ENCODE results near the gene TMEM125.

Gene TMEM125

DNA sequence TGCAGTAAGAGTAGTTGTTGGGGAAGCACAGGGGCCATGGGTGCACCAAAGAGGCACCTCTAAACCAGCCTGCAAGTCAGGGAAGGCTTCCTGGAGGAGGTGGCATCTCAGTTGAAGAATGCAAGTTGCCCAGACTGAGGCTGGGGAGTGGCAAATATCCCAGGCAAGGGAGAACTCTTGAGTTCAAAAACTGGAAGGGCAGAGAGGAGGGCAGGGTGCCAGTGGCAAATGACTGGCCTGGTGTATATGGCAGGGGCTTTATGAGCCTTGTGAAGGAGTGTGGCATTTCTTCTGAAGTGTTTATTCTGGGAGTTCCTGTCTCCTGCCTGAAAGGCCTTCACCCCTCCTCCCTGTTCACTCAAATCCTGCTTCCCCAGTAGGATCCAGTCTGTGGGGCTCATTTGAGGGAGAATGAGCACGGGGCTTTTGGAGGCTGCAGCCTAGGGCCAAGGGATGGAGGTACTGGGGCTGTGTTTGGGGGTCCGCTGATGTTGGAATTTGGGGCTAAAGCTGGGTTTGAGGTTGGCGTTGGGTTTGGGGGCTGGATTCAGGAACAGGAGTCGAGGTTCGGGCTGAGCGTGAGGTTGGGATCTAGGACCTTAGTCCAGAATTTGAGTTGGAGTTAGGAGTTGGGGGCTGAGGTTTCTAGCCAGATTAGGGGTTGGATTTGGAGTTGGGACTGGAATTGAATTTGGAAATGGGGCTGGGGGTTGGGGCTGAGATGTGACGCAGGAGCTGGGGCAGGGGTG is at the start of gene TMEM125:
TSS of gene TMEM125 (plus strand) at position 357 of the 749 bp plus-strand sequence. CDS start 2,740 bp downstream, outside the sequence.
- DNase-seq (ENCODE audit: low read depth): no peak

DNA sequence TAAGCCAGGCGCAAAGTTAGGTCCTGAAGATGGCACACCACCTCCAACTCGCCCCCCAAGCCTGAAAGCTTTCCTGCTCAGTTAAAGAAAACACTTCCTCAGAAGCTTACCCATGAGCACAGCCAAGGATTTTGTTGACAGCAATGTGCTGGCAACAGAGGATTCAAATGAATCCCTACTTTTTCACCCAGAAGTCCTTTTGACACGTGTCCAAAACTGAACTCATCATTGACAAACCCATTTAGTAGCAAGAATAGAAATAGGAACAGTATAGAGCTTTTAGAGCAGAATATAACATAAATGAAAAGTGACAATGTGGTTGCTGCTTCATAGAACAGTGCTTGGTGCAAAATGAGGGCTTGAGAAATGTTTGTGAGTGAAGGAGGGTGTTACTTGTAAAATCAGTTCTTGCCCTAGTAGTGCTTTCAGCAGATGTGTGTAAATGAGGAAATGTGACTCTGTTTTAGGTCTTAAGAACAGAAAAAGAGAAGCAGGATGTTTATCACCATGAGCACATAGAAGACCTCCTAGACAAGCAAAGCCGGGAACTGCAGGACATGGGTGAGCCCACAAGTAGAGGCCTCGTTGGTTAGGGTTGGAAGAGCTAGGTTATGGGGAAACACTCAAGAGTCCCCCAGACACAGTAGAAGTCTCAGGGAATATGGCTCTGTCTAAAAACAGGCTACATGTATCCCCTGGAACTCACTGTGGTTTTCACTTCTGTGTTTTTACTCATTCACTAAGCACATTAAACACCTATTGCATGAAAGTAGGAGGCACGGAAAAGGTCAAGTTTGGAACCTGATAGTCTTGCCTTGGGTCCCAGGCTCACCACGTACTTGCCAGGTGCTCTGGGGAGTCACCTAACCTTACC is 48.6 kb upstream of the TMEM125 start:
- no peak for DNase-seq (ENCODE audit: low read depth)

DNA sequence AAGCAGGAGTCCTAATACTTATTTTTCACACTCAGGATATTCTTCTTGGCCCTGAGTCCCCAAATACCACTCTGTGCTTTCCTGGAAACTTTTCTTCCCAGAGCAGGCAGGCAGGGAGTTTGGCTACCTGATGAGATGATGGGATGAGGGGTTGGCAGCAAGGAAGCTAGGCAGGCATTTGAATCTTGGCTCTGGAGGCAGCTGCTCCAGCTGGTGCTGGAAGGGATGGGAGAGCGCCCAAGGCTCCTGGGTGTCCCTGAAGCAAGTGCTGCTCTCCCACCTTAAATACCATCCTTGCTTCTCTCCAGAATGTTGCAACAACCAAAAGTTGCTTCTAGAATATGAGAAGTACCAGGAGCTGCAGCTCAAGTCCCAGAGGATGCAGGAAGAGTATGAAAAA is 48.0 kb upstream of the TMEM125 start:
- DNase-seq (ENCODE audit: low read depth): no peak

DNA sequence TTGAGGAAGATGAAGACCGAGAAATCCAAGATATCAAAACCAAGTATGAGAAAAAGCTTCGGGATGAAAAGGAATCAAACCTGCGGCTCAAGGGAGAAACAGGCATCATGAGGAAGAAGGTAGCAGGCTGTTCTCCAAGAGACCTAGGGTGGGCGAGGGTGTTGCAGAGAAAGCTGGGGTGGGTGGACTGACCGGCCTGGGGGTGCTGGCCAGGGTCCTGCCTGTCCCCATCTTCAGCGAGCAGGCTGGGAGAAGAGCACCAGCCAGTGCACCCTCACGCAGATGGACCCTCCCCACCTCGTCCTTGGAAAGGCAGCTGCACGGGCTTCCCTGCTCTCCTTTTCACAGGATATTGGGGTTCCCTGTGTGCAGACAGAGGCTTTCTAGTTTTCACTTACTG is 46.9 kb upstream of the TMEM125 start:
- DNase-seq (ENCODE audit: low read depth): no peak

DNA sequence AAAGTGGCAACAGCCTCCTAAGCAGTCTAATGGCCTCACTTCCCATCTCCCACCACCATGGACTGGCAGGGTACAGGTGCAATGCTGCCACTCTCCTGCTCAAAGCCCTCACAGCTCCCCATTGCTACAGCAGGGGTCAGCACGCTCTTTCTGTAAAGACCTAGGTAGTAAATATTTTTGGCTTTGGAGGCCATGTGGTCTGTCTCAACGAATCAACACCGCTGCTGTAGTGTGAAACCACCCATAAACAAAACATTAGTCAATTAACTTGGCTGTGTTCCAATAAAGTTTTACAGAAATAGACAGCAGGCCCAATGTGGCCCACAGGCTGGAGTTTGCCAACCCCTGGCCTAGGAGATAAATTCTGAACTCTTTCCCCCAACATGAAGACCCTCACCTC is 44.6 kb upstream of the TMEM125 start:
- DNase-seq (ENCODE audit: low read depth): no peak

DNA sequence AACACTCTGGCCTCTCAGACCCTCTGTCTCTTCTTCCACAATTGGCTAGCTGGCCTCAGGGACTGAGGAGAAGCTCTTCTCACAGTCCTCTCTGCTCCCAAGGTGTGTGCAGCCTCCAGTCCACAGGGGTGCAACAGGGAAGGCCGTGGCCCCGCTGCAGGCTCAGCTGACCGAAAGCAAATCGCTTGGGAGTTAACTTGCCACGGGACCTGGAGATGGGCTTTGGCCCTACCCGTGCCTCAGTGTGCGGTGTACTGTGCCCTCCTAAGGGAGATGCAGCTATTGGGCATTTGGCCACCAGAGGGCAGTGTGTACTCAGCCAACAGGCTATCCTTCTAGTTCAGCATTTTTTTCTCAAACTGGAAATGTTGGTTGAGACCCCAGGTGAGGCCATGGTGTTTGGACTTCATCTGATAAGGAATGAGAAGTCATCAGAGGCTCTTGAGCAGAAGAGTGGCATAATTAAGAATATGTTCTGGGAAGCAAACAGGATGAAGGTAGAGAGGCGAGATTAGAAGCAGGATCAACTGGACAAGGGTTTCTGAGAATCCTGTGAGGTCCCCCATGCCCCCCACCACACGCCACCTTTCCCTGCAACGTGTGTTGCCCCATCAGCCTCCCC is 42.5 kb upstream of the TMEM125 start:
- DNase-seq (ENCODE audit: low read depth): peak; percentile 80

DNA sequence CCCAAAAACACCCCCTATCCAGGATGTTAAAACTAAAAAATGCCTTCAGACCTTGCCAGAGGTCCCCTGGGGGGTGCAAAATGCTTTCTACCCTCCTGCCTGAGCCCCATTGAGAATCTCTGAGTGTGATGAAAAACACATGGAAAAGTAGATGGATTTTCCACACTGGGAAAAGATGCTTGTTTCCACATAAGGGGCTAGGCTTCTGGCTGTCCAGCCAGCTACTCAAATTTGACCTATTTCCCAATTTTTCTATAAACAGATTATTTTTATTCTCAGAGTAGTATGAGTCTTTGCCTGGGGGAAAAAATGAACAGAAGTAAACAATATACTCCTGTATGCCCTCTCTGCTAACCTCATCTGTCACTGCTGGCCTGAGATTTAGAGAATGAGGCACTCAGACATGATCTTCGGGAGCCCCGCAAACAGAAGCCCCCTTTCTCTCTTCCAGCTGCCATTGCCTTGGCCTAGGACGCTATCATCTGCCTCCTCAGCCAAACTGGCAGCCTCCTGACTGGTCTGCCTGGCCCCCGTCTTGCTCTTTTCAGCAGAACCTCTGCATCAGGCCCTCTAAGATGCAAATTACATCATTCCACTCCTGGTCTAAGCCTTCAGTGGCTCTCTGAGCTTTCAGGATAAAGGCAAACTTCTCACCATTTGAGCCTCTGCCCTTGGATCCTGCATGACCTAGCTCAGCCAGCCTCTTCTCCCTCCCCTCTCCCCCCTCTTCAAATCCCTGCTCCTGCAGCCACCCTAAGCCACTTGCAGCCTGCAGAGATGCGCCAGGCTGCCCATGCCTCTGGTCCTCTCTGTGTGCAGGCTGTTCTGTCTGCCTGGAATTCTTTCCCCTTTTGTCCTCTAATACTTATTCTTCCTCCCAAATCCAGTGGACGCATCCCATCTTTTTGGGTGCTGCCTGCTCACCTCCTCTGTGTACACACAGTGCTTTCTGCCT is 39.7 kb upstream of the TMEM125 start:
- no peak for DNase-seq (ENCODE audit: low read depth)

DNA sequence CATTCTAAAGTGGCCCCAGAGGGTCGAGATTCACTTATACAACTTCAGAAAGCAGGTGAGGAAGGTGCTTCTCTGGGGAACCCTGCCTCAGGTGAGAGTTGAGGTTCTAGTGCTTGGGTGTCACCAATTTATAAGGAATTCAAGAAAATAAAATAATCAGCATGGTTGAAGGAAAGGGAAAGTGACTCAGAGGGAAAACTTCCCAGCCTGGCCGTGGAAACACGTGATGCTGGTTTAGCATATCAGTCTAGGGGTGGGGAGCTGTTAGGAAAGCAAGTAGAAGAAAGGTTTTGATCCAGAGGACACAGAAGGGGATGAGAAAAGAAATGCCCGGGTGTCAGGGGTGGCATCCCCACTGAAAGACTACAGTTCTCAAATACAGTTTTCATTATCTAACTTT is 37.7 kb upstream of the TMEM125 start:
- DNase-seq (ENCODE audit: low read depth): no peak

DNA sequence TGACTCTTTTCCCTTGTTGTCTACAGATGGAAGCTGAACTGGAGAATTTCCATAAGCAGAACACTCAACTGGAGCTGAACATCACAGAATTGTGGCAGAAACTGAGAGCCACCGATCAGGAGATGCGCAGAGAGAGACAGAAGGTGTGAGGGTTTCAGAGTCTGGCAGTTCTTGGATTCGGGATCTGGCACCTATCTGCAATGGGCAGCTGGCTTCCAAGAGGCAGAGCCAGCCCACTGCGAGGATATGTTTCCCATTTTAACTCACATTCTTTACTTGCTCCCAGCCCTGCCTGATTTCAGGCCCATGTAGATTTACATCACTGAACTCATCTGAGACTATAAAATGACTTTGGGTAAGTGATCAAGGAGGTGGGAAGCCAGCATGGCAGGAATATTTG is 37.3 kb upstream of the TMEM125 start:
- no peak for DNase-seq (ENCODE audit: low read depth)

DNA sequence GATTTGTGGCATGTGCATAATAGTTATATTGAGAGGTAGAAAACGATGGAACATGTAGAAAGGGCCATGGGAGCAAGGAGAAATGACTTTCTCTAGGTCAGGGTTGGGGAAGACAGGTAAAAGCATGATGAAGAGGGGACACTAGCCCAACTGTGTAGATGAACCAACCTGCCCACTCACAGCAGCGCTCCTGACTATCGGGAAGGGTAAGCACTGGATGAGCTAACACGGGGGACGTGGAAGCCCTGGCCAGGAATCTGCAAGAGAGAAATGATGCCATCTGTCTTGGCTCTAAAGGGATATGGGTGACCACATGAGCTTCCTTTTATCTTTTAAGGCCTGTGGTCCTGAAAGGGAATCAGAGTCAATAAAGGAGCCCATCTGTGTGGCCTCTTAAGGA is 36.2 kb upstream of the TMEM125 start:
- DNase-seq (ENCODE audit: low read depth): no peak

DNA sequence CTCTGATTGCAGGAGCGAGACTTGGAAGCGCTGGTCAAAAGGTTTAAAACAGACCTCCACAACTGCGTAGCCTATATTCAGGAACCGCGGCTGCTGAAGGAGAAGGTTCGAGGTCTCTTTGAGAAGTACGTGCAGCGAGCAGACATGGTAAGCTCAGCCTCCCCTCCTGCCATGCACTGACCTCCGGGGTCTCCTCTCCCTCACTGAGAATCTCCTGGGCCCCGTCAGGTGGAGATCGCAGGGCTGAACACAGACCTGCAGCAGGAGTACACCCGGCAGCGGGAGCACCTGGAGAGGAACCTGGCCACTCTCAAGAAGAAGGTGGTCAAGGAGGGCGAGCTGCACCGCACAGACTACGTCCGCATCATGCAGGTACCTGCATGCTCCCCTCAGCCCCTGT is 35.5 kb upstream of the TMEM125 start:
- DNase-seq (ENCODE audit: low read depth): no peak

DNA sequence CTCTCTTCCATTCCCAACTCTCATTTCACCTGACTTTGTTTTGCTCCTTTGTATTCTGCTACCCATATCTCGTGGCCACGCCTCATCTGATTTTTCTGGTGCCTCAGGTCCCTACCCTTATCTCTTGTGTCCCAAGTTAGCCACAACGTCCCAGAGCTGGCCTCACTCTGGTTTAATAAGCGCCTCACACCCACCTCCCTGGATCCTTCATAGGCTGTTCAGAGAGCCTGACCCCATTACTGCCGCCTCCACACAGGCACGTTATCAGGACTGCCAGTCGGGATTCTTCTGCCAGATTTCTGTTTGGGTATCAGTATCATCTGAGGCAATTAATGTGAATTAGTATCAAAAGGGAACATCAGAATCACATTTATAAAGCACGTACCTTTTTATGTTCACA is 34.7 kb upstream of the TMEM125 start:
- DNase-seq (ENCODE audit: low read depth): no peak

DNA sequence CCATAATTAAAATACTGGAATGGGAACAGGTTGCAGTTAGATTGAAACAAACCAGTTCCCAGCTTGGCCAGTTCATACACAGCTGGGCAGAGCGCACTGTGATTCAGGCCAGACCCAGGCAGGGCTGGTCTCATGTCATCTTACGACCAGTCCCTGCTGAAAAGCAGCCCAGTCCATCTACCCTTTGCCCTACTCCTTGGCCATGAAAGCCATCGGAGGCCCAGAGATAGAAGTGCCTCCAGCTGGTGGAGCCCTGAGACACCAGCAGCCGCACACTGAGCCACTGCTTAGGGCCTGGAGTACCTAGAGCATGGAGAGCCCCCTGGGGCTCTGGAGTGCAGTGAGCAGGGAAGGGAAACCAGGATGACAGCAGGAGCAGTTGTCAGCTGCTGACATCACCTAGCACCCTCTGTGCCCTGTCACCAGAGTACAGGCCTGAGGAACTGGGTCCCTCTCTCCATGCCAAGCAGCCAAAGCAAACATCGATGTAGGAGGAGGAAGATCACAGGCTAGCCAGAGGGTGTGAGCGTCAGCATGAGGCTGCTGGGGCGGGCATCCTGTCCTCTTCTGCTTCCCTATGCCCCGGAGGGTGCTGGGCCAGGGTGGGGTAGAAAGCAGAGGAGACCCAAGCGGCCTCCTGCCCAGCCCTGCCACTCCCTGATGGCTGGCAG is 34.2 kb upstream of the TMEM125 start:
- no peak for DNase-seq (ENCODE audit: low read depth)

DNA sequence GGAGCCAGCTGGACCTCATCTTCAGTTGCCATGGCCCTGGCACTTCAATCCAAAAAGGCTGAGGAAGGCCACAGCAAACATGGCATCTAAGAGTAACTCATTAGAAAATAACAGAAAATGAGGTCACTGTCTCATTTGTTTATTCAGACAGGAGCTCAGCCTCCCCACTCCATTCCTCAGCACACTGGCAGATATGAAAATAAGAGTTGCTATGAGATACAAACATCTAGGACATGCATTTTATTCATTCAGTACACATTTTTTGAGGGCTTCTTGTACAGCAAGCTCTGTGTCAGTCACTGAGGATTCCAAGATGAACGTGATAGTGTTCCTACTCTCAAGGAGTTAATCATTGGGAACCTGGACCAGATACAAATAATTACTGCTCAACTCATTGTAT is 32.7 kb upstream of the TMEM125 start:
- DNase-seq (ENCODE audit: low read depth): no peak

DNA sequence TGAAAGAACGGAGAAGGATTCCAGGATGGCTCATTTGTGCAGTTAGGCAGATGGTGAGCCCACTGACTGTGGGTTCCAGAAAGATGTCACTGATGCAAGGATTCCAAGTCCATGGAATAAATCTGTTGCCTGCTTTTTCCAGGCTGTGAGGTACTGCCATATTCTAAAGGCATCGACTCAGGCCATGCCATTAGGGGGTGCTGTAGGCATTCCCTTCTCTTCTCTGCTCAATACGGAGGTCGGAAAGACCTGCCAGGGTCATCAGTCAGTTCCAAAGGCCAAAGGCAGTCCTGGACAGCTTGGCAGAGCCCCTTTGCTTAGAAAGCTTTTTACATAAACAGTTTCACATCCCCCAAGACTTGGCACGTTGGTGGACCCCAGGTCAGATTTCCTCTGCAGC is 31.7 kb upstream of the TMEM125 start:
- DNase-seq (ENCODE audit: low read depth): no peak

DNA sequence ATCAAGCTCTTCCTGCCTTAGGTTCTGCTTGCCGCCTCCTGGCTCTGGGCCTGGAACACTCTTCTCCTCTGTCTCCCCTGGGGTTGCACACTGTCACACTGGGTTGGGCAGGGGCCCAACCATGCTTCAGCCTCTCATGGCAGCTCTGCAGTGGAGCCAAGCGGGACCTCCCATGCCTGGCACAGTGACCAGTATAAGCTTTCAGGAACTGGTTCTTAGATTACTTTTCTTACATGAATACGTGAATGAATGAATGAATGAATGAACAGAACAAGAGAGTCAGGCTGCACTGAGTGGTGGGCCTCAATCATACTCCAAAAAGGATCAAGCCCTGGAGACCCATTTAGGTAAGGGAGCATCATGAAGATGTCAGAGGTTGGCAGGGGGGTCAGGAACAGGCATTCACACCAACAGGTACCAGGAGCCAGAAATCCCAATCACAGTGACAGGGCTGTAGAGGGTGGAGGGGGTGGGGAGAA is 30.8 kb upstream of the TMEM125 start:
- DNase-seq (ENCODE audit: low read depth): no peak

DNA sequence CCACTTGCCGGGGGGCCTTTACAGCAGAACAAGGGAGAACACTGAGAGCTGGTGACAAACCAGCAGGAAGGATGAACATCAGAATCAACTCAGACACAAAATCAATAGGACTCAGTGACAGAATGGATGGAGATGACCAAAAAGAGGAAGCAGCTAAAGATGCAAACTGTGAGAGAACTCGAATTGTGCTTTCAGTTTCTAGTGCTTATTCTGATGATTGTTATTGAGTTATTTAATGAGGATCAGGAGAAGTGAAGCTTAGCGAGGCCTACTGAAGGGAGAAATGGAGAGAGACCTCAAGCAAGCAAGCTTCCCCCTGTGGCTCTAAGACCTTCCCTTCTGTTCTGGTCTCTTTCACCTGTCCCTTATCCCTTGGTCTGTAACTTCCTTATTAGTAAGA is 30.3 kb upstream of the TMEM125 start:
- no peak for DNase-seq (ENCODE audit: low read depth)

DNA sequence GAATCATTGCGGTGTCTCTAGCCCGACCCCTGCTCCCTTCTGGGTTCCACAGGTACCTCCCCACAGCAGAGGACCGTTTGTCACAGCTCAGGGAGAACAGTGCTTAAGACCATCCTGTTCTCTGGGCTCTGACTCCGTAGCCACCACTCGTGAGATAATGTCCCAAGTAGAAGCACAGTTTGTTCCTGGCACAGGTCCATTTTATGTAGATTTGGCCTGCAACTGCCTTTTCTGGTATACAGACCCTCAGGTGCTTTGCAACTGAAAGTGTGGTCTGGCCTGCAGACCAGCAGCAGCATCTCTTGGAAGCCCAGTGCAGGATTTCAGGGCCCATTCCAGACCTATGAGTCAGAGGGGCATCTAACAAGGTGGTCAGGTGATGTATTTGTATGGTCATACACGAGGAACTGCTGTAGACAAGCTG is 28.4 kb upstream of the TMEM125 start:
- no peak for DNase-seq (ENCODE audit: low read depth)

DNA sequence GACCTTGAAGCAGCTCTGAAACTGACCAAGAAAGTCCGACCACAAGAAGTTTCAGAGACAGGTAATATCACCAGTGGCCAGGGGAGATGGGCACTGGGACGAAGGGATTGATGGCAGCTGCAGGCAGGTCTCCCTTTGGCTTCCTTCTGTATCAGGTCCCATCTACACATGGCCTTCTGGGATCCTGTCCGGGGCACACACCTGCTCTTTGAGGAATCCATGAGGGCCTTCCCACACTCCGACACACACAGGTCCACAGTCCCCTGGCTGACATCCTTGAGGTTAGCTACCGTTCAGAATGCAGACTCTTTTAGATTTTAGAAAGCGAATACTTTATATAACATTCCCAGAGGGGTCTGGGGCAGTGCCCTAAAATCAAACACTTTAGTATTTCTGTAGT is 26.5 kb upstream of the TMEM125 start:
- DNase-seq (ENCODE audit: low read depth): no peak

DNA sequence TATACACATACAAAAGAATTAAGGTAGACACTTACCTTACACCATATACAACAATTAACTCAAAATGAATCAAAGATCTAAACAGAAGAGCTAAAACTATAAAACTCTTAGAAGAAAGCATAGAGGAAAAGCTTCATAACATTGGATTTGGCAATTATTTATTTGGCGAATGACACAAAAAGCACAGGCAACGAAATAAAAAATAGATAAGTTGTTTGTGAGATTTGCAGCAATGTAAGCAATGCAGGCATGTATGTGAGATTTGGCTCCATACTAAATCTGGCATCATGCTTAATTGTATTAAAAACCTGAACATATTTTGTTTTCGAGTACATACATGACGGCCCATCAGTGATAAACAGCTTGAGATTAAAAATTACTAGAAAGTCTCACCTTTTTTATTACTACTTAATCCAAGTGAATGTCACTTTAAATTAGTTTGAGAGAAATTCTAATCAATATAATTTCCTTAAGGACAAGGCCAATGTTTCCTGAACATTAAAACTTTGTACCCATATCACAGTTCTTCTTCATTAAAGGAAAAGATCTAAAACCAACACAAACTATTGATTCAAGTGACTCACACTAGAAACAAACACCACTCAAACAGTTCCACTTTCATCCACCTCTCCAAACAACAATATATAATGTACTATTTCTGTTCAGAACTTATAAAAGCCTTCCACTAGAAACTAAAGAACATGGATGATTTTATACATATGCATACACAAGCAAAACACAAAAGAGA is 23.1 kb upstream of the TMEM125 start:
- DNase-seq (ENCODE audit: low read depth): no peak

Measured in activated gamma-delta T cell treated with anti-CD3 and anti-CD28 coated beads, Interleukin-2, amount 50 U/mL, for 16 hours (primary cell).